Ectodermal cell (in vitro differentiated cells): Measurements from ENCODE around the gene MRPL17.

Experiments
- H3K27ac ChIP-seq: 2 replicates; pipeline ENCODE4 v1.7.0; 2013; ENCODE audit warnings: mild to moderate bottlenecking, low read depth, low read length; ENCODE audit not compliant: insufficient read depth, poor library complexity, severe bottlenecking
- H3K27me3 ChIP-seq: 2 replicates; pipeline ENCODE4 v1.7.0; 2013; ENCODE audit warnings: mild to moderate bottlenecking, low read length; ENCODE audit not compliant: insufficient read depth, control insufficient read depth, poor library complexity, severe bottlenecking
- H3K36me3 ChIP-seq: one replicate; pipeline ENCODE4 v1.7.0; 2013; ENCODE audit warnings: low read length; ENCODE audit not compliant: control insufficient read depth, insufficient read depth
- H3K4me1 ChIP-seq: one replicate; pipeline ENCODE4 v1.7.0; 2013; ENCODE audit warnings: low read length; ENCODE audit not compliant: control insufficient read depth, insufficient read depth
- H3K4me3 ChIP-seq: 2 replicates; pipeline ENCODE4 v1.7.0; 2013; ENCODE audit warnings: low read depth, low read length, control low read depth; ENCODE audit not compliant: insufficient read depth
- H3K9me3 ChIP-seq: 2 replicates; pipeline ENCODE4 v1.7.0; 2013; ENCODE audit warnings: mild to moderate bottlenecking, low read length, moderate library complexity; ENCODE audit not compliant: control insufficient read depth
- WGBS, 2 experiments: methylation state at CpG; one replicate each; pipeline ENCODE4 v1.1.7; 2013; ENCODE audit warnings: missing lambda C conversion rate in 2 of 2; 5-methylcytosine and 5-hydroxymethylcytosine counted together

The MRPL17 gene

GRCh38 chr11:6667733-6668374 lies 15.3 kb downstream of the MRPL17 start:
- Histone ChIP-seq H3K27ac (no peak overlapping the region), H3K27me3 (no peaks in the 10 kb centered on the region), H3K4me3 (no peak overlapping the region), H3K9me3 (no peaks in the 10 kb centered on the region), H3K36me3 (no peaks in the 10 kb centered on the region), H3K4me1 (no peaks in the 10 kb centered on the region)
- WGBS, 2 experiments, result 66 to 85% methylated on average over 3 of the region's 3 CpGs

DNA sequence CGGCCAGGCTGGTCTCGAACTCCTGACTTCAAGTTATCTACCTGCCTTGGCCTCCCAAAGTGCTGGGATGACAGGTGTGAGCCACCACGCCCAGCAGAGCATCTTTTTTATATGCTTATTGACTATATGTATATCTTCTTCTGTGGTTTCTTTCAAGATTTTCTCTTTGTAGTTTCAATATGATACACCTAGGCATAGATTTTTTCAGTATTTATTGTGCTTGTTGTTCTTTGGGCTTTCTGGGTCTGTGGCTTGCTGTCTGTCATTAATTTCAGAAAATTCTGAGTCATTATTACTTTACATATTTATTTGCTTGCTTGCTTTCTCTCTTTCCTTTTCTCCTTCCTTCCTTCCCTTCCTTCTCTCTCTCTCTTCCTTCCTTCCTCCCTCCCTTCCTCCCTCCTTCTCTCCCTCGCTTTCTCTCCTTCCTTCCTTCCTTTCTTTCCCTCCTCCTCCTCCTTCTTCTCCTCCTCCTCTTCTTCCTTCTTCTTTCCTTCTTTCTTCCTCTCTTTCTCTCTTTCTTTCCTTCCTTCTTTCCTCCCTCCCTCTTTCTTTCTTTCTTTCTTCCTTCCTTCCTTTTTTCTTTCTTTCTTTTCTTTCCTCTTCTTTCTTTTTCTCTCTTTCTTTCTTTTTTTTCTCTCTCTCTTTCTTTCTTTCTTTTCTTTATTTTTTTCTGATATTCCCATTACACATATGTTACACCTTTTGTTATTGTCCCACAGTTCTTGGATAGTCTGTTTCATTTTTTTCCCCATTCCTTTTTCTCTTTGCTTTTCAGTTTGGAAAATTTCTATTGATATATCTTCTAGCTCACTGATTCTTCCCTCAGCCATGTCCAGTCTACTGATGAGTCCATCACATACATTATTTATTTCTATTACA lies 16.6 kb downstream of the MRPL17 start:
- Histone ChIP-seq H3K4me1 (no peaks in the 10 kb centered on the region), H3K27me3 (no peaks in the 10 kb centered on the region), H3K36me3 (no peaks in the 10 kb centered on the region), H3K9me3 (no peaks in the 10 kb centered on the region), H3K27ac (no peak overlapping the region), H3K4me3 (no peak overlapping the region)
- WGBS, 2 experiments, result 92% methylated on average over 4 of the region's 4 CpGs

- H3K9me3 ChIP-seq, result no peaks in the 10 kb centered on the region
- no peaks in the 10 kb centered on the region for H3K27me3 ChIP-seq
- H3K36me3 ChIP-seq, result no peaks in the 10 kb centered on the region
- no peak overlapping the region for H3K4me3 ChIP-seq
- no peaks in the 10 kb centered on the region for H3K4me1 ChIP-seq
- H3K27ac ChIP-seq, result no peak overlapping the region
- WGBS, 2 experiments, result no CpG with 5 or more reads among the region's 1 CpG
These were observed 18.6 kb downstream of the MRPL17 start for GRCh38 chr11:6664551-6664950.

- H3K27me3 ChIP-seq, result no peaks in the 10 kb centered on the region
- 86 to 89% methylated on average over 2 of the region's 3 CpGs for WGBS, 2 experiments
- no peaks in the 10 kb centered on the region for H3K36me3 ChIP-seq
- H3K4me1 ChIP-seq, result no peaks in the 10 kb centered on the region
- H3K9me3 ChIP-seq, result no peaks in the 10 kb centered on the region
- no peak overlapping the region for H3K4me3 ChIP-seq
- no peak overlapping the region for H3K27ac ChIP-seq
These were observed 19.2 kb downstream of the MRPL17 start for GRCh38 chr11:6663794-6664469.

DNA sequence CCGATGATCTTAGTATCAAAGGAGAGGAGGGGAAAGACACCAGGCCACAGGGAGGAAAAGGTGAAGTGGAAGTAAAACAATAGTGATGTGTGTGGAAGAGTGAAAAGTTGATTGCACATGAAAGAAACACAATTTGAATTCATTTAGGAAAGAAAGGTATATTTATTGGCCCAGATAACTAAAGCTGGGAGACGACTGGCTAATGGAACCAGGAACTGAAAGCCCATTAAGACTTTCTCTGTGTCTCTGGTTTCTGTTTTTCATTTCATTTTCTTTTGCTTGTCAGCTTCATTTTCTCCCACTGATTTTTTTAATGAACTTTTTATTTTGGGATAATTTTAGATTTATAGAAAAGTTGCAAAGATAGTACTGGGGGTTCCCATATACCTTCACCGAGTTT lies 22.4 kb downstream of the MRPL17 start:
- Histone ChIP-seq H3K27me3 (peaks cover 19% of the 10 kb centered on the region), H3K36me3 (no peaks in the 10 kb centered on the region), H3K9me3 (no peaks in the 10 kb centered on the region), H3K4me3 (no peak overlapping the region), H3K27ac (no peak overlapping the region), H3K4me1 (peaks cover 13% of the 10 kb centered on the region)
- 90 to 96% methylated on average over 2 of the region's 3 CpGs for WGBS, 2 experiments

DNA sequence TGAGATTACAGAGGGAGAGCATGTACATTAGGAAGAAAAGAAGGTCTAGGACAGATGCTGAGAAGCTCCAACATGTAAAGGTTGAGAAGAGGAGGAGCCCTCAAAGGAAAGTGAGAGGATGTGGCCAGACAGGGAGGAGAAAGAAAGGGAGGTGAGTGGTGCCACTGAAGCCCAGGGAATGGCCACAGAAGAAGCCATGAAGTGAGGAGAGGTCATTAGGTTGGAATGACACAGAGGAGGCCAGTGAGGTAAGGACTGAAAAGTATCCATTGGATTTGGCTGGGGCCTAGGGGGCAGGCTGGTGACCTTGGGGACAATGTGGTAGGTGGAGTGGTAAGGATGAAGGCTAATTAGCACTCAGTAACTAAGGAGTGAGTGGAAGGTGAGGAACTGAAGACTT lies 24.5 kb downstream of the MRPL17 start:
- Histone ChIP-seq H3K27ac (no peak overlapping the region), H3K9me3 (no peaks in the 10 kb centered on the region)

DNA sequence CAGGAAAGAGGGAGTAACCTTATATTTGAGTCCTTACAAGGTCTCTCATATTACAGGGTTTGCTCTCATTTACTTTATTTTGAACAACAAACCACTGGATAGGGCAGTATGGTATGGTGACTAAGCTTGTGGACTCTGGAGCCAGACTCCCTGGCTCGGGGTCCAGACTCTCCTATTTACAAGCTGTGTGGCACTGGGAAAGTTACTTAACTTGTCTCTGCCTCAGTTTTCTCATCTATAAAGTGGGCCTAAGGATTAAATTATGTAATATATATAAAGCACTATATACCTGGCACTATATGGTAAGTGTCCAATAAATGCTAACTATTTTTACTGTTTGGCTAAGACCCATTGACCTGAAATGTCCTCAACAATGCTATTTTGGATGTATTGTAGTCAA lies 25.8 kb downstream of the MRPL17 start:
- Histone ChIP-seq H3K4me1 (peaks cover 13% of the 10 kb centered on the region), H3K27me3 (peaks cover 37% of the 10 kb centered on the region), H3K27ac (no peak overlapping the region), H3K4me3 (no peak overlapping the region), H3K36me3 (no peaks in the 10 kb centered on the region), H3K9me3 (no peaks in the 10 kb centered on the region)
- 71 to 100% methylated on average over 1 of the region's 1 CpG for WGBS, 2 experiments

More for the DNA sequence above, 24.5 kb downstream of the MRPL17 start:
- H3K4me3 ChIP-seq, result no peak overlapping the region
- H3K4me1 ChIP-seq, result peaks cover 13% of the 10 kb centered on the region
- H3K36me3 ChIP-seq, result no peaks in the 10 kb centered on the region
- peaks cover 34% of the 10 kb centered on the region for H3K27me3 ChIP-seq

- H3K4me1 ChIP-seq, result peaks cover 13% of the 10 kb centered on the region
- H3K4me3 ChIP-seq, result peak overlapping the region; percentile 51
- H3K36me3 ChIP-seq, result no peaks in the 10 kb centered on the region
- H3K9me3 ChIP-seq, result no peaks in the 10 kb centered on the region
- peaks cover 37% of the 10 kb centered on the region for H3K27me3 ChIP-seq
- H3K27ac ChIP-seq, result no peak overlapping the region
- 49 to 51% methylated on average over 5 of the region's 5 CpGs for WGBS, 2 experiments
These were observed 26.2 kb downstream of the MRPL17 start for GRCh38 chr11:6656936-6657335.

DNA sequence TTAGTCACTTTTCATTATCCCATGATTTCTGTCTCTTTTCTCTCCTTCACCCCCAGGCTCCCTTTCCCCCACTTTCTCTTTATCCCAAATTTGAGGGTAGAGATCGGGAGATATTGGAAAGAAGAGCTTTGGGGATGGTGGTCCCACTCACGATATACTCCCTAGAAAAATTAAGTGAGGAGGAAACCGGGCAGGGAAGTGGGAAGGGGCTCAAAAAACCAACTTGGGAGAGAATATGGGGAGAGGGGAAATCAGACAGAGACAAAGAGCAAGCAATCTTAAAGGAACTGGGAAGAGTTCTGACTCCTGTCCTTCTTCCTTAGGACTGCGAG lies 26.6 kb downstream of the MRPL17 start:
- Histone ChIP-seq H3K36me3 (no peaks in the 10 kb centered on the region), H3K4me1 (peaks cover 13% of the 10 kb centered on the region), H3K9me3 (no peaks in the 10 kb centered on the region), H3K27me3 (peaks cover 37% of the 10 kb centered on the region), H3K4me3 (peak overlapping the region; percentile 51), H3K27ac (no peak overlapping the region)
- WGBS, 2 experiments, result 61 to 63% methylated on average over 4 of the region's 4 CpGs
